KOPT-K1 (cell line): Measurements from ENCODE around the gene CLMN.

Experiments
- H3K27ac ChIP-seq: fragments of 200-600 bp; sonication (generic); 2 replicates; pipeline ENCODE4 v1.5.1; 2016; ENCODE audit warnings: antibody characterized with exemption, mild to moderate bottlenecking, low read depth, low read length; ENCODE audit not compliant: poor library complexity, severe bottlenecking
- H3K36me3 ChIP-seq: fragments of 200-600 bp; sonication (generic); 2 replicates; pipeline ENCODE4 v1.5.1; 2017; ENCODE audit warnings: antibody characterized with exemption, mild to moderate bottlenecking, low read length, moderate library complexity; ENCODE audit not compliant: insufficient read depth
- H3K9me3 ChIP-seq: fragments of 200-600 bp; sonication (generic); 2 replicates; pipeline ENCODE4 v1.5.1; 2017; ENCODE audit warnings: antibody characterized with exemption, low read length, mild to moderate bottlenecking; ENCODE audit not compliant: insufficient read depth, poor library complexity, severe bottlenecking

CLMN gene

GRCh38 chr14:95196826-95197545 lies 122.7 kb downstream of the CLMN start:
- H3K36me3 ChIP-seq: no peaks in the 10 kb centered on the region

GRCh38 chr14:95196268-95196667 lies 123.4 kb downstream of the CLMN start:
- H3K27ac ChIP-seq: no peak overlapping the region
- H3K36me3 ChIP-seq: no peaks in the 10 kb centered on the region
- no peaks in the 10 kb centered on the region for H3K9me3 ChIP-seq

More at GRCh38 chr14:95196826-95197545, 122.7 kb downstream of the CLMN start:
- Histone ChIP-seq H3K27ac (no peak overlapping the region), H3K9me3 (no peaks in the 10 kb centered on the region)

DNA sequence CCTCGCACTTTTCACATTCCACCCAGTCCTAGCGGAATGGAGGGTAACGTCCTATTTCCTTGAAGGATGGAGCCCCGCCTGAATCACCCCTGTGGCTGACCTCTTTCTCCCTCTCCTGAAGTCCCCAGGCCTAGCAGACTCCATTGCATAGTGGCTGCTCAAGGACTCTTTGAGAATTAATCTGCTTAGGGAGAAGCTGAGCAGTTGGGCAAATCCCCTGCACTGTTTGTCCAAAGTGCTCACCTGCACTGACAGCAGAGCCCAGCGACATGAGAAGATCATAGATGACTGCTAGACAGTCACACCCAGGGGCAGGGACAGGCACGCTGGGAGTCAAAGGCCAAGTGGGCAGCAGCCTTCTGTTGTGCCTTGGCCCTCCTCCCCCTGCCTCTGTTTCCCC lies 124.7 kb downstream of the CLMN start:
- H3K27ac ChIP-seq: no peak overlapping the region
- H3K36me3 ChIP-seq: no peaks in the 10 kb centered on the region

GRCh38 chr14:95193081-95193480 lies 126.6 kb downstream of the CLMN start:
- Histone ChIP-seq H3K27ac (no peak overlapping the region), H3K9me3 (peaks cover 4% of the 10 kb centered on the region), H3K36me3 (no peaks in the 10 kb centered on the region)

More for the DNA sequence above, 124.7 kb downstream of the CLMN start:
- H3K9me3 ChIP-seq: no peaks in the 10 kb centered on the region

- H3K9me3 ChIP-seq: peaks cover 4% of the 10 kb centered on the region
- no peaks in the 10 kb centered on the region for H3K36me3 ChIP-seq
- no peak overlapping the region for H3K27ac ChIP-seq
Measured at GRCh38 chr14:95192311-95192710, 127.4 kb downstream of the CLMN start.

GRCh38 chr14:95191445-95192199 lies 128.1 kb downstream of the CLMN start:
- H3K9me3 ChIP-seq: peaks cover 4% of the 10 kb centered on the region
- no peak overlapping the region for H3K27ac ChIP-seq
- no peaks in the 10 kb centered on the region for H3K36me3 ChIP-seq

DNA sequence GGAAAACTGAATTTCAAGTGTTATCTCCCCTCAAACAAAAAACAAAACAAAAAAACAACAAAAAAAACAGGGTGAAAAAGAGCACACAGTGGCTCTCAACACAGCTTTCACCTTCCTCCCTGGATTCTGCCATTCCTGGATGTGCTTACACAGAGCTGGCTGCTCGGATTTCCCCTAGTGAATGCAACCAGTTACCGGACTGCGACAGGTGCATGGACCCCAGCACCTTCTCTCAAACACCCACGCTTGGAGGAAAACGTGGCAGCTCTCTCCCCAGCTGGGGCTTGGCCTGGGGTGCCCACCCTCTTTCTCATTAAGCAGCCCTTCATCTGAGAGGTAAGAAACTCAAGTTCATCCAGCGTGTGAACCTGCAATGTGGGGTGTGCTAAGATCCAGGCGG lies 128.9 kb downstream of the CLMN start:
- no peaks in the 10 kb centered on the region for H3K36me3 ChIP-seq
- H3K27ac ChIP-seq: no peak overlapping the region
- H3K9me3 ChIP-seq: peaks cover 4% of the 10 kb centered on the region

- Histone ChIP-seq H3K36me3 (no peaks in the 10 kb centered on the region), H3K9me3 (peaks cover 4% of the 10 kb centered on the region), H3K27ac (no peak overlapping the region)
Measured at GRCh38 chr14:95190346-95190840, 129.3 kb downstream of the CLMN start.

- no peak overlapping the region for H3K27ac ChIP-seq
- no peaks in the 10 kb centered on the region for H3K36me3 ChIP-seq
- H3K9me3 ChIP-seq: peaks cover 4% of the 10 kb centered on the region
Measured at GRCh38 chr14:95189367-95190132, 130.2 kb downstream of the CLMN start.

DNA sequence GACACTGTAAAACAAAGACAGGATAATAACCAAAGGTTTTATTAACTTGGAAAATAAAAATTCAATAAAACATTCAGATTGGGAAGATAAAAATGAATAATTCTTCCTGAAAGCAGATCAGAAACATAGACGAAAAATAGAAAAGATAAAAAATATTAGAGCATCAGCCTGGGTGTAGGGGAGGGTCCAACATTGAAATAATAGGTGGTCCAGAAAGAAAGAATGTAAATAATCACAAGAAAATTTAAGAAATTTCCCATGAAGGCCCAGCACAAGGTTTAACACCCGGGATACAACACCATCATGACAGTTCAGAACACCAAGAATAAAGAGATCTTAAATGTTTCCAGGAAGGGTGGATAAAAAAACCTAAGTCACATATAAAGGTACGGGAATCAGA lies 131.3 kb downstream of the CLMN start:
- Histone ChIP-seq H3K36me3 (no peaks in the 10 kb centered on the region), H3K27ac (no peak overlapping the region), H3K9me3 (peaks cover 4% of the 10 kb centered on the region)

GRCh38 chr14:95185767-95186392 lies 133.8 kb downstream of the CLMN start:
- peaks cover 4% of the 10 kb centered on the region for H3K9me3 ChIP-seq
- H3K27ac ChIP-seq: no peak overlapping the region
- H3K36me3 ChIP-seq: no peaks in the 10 kb centered on the region

- Histone ChIP-seq H3K9me3 (peaks cover 4% of the 10 kb centered on the region), H3K36me3 (no peaks in the 10 kb centered on the region), H3K27ac (no peak overlapping the region)
Measured at GRCh38 chr14:95185033-95185766, 134.5 kb downstream of the CLMN start.

- no peaks in the 10 kb centered on the region for H3K36me3 ChIP-seq
- H3K9me3 ChIP-seq: peaks cover 4% of the 10 kb centered on the region
- H3K27ac ChIP-seq: no peak overlapping the region
Measured at GRCh38 chr14:95184413-95184790, 135.3 kb downstream of the CLMN start.
